Skeletal muscle satellite cell (primary cell): ENCODE measurements around the gene TMEM184C. TPM values are rescaled to one million over a fixed set of nuclear protein-coding genes. Genes with fewer than 3 reads are reported as not detected.

Experiments
- H3K27me3 ChIP-seq: 2 replicates; pipeline ENCODE4 v1.7.0; 2013; ENCODE audit warnings: low read length; ENCODE audit not compliant: control insufficient read depth, insufficient read depth
- H3K36me3 ChIP-seq: 2 replicates; pipeline ENCODE4 v1.7.0; 2013; ENCODE audit warnings: mild to moderate bottlenecking, control low read depth, low read length; ENCODE audit not compliant: insufficient read depth
- H3K4me1 ChIP-seq: 2 replicates; pipeline ENCODE4 v1.7.0; 2013; ENCODE audit warnings: low read length; ENCODE audit not compliant: control insufficient read depth, insufficient read depth
- H3K4me2 ChIP-seq: 2 replicates; pipeline ENCODE4 v1.7.0; 2013; ENCODE audit warnings: mild to moderate bottlenecking, low read length
- H3K4me3 ChIP-seq: 2 replicates; pipeline ENCODE4 v1.7.0; 2013; ENCODE audit warnings: low read length
- H3K9ac ChIP-seq: 2 replicates; pipeline ENCODE4 v1.7.0; 2013; ENCODE audit warnings: mild to moderate bottlenecking, low read depth, low read length, moderate library complexity
- H3K9me3 ChIP-seq: replicated peaks from 2 replicates; pipeline ENCODE4 v1.7.0; 2013; ENCODE audit warnings: mild to moderate bottlenecking, control low read depth, low read length
- total RNA-seq: library from RNA; depleted of rRNA; stranded (reverse); fragments of >200 nt; gene quantifications from 2 replicates; pipeline ENCODE4 v1.2.3, GENCODE V29; 2012; rRNA removed

The TMEM184C gene
- 33.0 and 39.8 TPM in 2 replicates for total RNA-seq

DNA sequence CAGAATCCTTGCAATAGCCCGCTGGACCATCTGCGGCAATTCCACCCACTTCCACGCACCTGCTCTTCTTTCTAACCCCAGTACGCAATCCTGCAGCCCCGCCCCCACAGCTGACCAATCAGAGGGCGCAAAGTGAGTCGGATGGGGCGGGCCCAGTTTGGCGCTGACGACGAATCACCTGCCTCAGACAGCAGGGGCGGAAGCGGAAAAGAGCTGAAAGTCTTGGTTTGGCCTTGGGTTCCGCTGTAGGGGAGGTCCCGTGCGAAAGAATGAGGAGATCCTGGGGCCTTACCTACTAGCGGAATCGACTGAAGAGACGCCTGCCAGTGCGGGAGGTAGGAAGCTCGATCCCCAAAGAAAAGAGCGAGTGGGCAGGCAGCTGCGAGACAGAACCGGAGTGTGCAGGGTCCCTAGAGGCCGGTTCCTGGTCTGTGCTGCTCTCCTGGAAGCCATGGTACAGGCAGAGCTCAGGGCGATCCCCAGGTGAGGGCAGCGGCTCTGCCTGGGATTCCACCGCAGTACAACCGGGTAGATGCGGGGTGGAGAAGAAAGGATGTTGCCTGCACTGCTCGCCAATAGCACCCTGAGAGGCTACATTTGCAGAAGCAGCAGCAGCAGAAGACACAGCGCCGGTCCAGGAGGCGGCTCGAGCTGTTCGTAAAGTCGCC lies at the start of gene TMEM184C:
TSS of gene TMEM184C (plus strand) at position 225 of the 668 bp plus-strand sequence. CDS start 560 bp downstream, outside the sequence.
- Histone ChIP-seq H3K27me3 (peaks cover 5% of the 10 kb centered on the region), H3K4me1 (peaks cover 24% of the 10 kb centered on the region), H3K9me3 (no peaks in the 10 kb centered on the region), H3K36me3 (peaks cover 4% of the 10 kb centered on the region), H3K9ac (peak within 1 kb of the TSS; percentile 90), H3K4me3 (peak within 1 kb of the TSS; percentile 90), H3K4me2 (peak within 1 kb of the TSS; percentile 94)

DNA sequence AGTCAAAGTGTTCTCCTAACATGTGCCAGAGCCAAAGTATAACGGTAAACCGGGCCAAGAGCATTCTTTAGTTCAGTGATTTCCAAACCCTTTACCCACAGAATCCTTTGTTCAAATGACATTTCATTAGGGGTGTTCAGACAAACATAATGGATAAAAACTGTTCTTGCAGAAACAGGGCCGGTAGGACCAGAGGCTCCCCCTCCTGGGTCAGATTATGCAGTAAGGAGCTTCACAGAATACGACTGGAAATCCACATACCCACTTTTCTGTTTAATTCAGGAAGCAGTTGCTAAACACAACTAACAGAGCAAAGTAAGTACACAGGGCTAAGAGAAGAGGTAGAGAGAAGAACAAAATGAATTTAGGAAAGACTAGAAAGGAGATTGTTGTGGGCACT lies 46.6 kb upstream of the TMEM184C start:
- Histone ChIP-seq H3K27me3 (no peaks in the 10 kb centered on the region), H3K4me1 (peaks cover 11% of the 10 kb centered on the region), H3K36me3 (no peaks in the 10 kb centered on the region), H3K9me3 (no peaks in the 10 kb centered on the region), H3K9ac (no peak overlapping the region), H3K4me3 (no peak overlapping the region), H3K4me2 (no peak overlapping the region)

DNA sequence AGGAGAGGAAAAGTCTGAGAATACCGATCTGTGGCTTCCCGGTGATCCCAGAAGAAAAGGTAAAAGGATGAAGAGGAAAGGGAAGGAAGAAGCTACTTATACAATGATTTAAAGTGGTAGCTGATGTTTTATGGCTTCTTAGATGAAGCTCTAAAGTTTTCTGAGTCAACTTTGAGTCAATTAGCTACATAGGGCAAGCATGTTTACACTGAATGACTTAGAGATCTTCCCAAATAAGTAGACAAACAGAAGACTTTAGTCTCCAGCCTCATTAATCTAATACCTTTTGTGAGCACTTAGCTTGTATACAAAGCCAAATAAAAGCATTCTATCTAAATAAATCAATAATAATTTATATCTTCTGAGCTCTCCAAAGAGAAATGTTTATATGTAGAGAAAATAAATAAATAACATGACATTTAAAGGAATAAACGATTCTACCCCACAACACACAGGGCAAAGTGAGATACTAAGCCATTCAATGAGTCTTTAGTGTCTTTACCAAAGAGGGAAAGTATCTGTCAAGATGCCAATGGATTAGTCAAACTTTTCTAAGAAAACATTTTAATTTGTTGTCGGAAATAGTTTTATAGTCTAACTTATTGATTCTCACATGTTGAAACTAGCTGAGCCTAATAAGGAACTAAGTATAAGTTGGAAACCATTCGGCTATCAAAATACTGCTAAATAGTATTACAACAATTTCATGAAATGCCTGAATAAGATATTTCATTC lies 46.0 kb upstream of the TMEM184C start:
- Histone ChIP-seq H3K4me1 (peaks cover 11% of the 10 kb centered on the region), H3K27me3 (no peaks in the 10 kb centered on the region), H3K4me2 (no peak overlapping the region), H3K36me3 (no peaks in the 10 kb centered on the region), H3K9ac (no peak overlapping the region), H3K4me3 (no peak overlapping the region), H3K9me3 (no peaks in the 10 kb centered on the region)

DNA sequence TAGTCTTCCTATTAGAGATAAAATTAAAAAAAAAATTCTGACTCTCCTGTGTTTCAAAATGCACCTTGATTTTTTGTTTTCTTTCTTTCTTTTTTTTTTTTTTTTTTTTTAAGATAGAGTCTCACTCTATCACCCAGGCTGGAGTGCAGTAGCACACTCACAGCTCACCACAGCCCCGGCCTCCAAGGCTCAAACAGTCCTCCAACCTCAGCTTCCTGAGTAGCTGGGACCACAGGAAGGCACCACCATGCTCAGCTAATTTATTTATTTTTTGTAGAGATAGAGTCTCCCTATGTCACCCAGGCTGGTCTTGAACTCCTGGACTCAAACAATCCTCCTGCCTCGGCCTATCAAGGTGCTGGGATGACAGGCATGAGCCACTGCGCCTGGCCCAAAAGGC lies 41.1 kb upstream of the TMEM184C start:
- Histone ChIP-seq H3K9me3 (no peaks in the 10 kb centered on the region), H3K4me1 (peaks cover 31% of the 10 kb centered on the region), H3K9ac (no peak overlapping the region), H3K36me3 (no peaks in the 10 kb centered on the region), H3K27me3 (no peaks in the 10 kb centered on the region), H3K4me3 (no peak overlapping the region), H3K4me2 (no peak overlapping the region)

DNA sequence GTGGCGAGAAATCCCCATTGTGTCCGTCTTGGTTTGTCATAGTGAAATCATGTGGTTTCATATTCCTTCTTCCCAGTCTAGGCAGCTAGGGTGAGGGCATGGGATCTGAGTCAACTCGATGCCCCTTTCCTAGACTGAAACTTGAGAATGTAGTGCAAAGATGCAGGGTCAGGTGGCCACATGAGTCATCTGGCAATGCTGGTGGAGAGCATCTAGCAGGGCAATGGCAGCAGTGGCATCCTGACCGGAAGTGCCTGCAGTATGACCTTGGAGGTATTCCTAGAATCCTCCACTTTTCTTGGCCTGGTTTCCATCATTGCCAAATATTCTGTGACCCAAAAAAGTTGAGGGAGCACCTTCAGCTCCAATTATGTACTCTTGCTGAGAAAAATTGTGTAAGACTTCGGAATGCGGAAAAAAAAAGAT lies 39.1 kb upstream of the TMEM184C start:
- H3K4me1 ChIP-seq = peaks cover 40% of the 10 kb centered on the region
- H3K9me3 ChIP-seq = no peaks in the 10 kb centered on the region
- no peaks in the 10 kb centered on the region for H3K36me3 ChIP-seq
- H3K27me3 ChIP-seq = no peaks in the 10 kb centered on the region
- H3K4me3 ChIP-seq = no peak overlapping the region
- H3K9ac ChIP-seq = peak overlapping the region; percentile 39
- peak overlapping the region; percentile 43 for H3K4me2 ChIP-seq

DNA sequence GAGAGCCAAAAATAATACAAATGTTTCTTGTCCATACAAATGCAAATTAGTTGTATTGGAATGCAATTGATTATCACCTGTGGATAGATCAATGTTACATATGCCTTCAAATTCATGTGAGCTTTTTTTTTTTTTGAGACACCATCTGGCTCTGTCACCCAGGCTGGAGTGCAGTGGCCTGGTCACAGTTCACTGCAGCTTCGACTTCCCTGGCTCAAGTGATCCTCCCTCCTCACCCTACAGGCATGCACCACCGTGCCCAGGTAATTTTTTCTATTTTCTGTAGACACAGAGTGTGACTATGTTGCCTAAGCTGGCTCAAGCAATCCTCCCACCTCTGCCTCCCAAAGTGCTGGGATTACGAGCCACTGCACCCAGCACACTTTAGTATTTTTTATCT lies 38.6 kb upstream of the TMEM184C start:
- no peak overlapping the region for H3K4me3 ChIP-seq
- H3K27me3 ChIP-seq = no peaks in the 10 kb centered on the region
- no peaks in the 10 kb centered on the region for H3K9me3 ChIP-seq
- H3K4me2 ChIP-seq = no peak overlapping the region
- peaks cover 40% of the 10 kb centered on the region for H3K4me1 ChIP-seq
- no peak overlapping the region for H3K9ac ChIP-seq
- H3K36me3 ChIP-seq = no peaks in the 10 kb centered on the region

DNA sequence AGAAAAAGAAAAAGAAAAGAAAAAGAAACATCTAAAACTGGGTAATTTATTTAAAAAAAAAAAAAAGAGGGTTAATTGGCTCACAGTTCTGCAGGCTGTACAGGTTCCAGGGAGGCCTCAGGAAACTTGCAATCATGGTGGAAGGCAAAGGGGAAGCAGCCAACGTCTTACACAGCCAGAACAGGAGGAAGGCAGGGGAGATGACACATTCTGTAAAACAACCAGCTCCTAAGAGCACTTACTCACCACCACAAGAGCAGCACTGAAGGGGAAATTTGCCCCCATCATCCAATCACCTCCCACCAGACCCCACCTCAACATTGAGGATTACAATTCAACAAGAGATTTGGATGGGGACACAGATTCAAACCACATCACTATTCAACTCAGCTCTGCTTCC lies 36.8 kb upstream of the TMEM184C start:
- Histone ChIP-seq H3K36me3 (no peaks in the 10 kb centered on the region), H3K9ac (no peak overlapping the region), H3K9me3 (no peaks in the 10 kb centered on the region), H3K27me3 (no peaks in the 10 kb centered on the region), H3K4me2 (no peak overlapping the region), H3K4me1 (peaks cover 40% of the 10 kb centered on the region), H3K4me3 (no peak overlapping the region)

DNA sequence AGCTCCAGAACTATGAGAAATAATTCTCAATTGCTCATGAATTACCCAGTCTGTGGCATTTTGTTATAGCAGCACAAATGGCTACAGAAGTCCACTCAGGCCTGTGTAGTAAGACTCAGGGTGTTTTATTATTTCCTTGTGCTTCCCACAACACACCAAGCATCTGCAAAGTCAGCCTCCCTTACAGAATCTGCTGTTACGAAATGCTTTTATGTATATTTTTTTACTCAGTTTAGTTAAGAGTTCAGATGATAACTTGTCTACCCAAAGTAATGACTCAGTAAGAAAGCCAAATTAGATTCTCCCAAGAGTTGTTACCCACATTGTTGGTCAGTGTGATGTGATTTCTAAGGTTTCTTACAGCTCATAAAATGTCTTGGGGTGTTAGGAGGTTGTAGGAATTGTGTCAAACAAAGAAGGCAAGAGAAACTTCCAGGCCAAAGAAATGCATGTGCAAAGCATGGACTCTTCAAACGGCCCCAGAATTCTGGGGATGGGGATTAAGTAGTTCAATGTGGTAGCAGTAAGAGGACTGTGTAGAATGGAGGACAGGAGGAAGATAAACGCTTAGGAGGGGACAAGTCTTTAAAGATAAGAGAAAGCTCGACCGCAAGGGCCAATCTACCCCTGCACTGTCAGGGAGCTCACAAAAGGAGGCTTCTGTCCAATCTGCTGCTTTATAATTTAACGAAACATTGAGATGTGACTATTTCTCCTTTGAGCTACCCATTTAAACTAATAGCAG lies 35.4 kb upstream of the TMEM184C start:
- Histone ChIP-seq H3K9ac (no peak overlapping the region), H3K36me3 (no peaks in the 10 kb centered on the region), H3K27me3 (no peaks in the 10 kb centered on the region), H3K4me2 (no peak overlapping the region), H3K4me1 (peaks cover 40% of the 10 kb centered on the region), H3K4me3 (no peak overlapping the region), H3K9me3 (no peaks in the 10 kb centered on the region)

DNA sequence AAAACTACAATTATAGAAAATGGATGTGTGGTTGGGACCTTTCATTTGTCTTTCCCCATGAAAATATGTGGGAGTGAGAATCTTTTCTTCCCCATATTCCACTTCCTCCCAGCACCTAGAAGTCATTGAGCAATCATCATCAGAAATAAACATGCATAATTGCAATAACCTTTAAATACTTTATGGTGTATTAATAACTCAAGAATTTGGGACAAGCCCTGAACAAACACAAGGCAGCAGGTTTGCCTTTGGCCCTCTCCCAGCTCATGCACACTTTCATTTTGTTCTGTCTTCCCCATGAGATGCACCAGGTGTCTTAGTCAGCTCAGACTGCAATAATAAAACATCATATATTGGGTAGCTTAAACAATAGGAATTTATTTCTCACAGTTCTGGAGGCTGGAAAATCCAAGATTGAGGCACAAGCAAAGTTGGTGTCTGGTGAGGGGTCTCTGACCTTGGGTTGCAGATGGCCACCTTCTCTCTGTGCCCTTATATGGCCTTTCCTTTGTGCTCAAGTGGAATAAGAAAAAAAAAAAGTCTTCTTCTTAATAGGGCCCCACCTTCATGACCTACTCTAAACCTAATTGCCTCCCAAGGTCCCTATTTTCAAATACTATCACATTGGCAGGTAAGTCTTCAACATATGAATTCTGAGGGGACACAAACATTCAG lies 34.7 kb upstream of the TMEM184C start:
- no peak overlapping the region for H3K4me3 ChIP-seq
- peaks cover 36% of the 10 kb centered on the region for H3K4me1 ChIP-seq
- no peaks in the 10 kb centered on the region for H3K27me3 ChIP-seq
- H3K4me2 ChIP-seq = no peak overlapping the region
- H3K9me3 ChIP-seq = no peaks in the 10 kb centered on the region
- no peak overlapping the region for H3K9ac ChIP-seq
- no peaks in the 10 kb centered on the region for H3K36me3 ChIP-seq

DNA sequence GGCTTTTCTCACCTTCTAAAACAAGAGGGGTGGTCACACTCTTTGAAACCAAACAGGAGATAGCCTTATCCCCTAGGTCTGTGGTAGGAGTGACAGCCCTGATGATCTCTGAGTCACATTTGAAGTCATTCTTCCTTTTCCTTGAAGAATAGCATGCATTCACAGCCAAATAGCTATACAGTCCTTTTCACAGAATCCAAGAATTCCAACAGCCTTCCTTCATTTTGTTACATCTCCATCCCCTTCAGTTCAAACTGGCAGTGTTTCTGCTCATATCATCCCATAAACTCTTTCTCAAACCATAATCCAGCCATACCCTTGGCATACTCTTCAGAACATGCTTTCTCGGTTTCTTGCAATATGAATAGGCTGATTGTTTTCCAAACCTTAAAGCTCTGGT lies 33.3 kb upstream of the TMEM184C start:
- H3K9ac ChIP-seq = no peak overlapping the region
- no peaks in the 10 kb centered on the region for H3K36me3 ChIP-seq
- H3K9me3 ChIP-seq = no peaks in the 10 kb centered on the region
- H3K27me3 ChIP-seq = no peaks in the 10 kb centered on the region
- peaks cover 24% of the 10 kb centered on the region for H3K4me1 ChIP-seq
- no peak overlapping the region for H3K4me3 ChIP-seq
- H3K4me2 ChIP-seq = no peak overlapping the region

DNA sequence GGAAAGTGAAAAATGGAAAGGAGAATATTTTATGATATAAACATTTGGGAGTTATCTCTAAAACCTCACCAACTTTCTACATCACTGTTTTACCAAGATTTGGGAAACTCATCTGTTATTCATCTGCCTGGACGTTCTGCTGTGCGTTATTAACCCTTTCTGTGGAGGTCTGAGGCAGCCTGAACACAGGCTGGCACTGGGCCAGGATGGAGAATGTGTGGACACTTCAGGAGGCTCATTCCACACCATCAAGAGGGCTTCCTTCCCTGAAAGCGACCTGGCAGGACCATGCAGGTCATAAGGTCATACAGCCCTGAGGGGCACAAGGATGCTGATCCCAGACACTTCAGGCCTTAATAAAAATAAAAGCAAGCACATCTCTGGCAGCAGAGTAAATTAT lies 31.2 kb upstream of the TMEM184C start:
- H3K4me2 ChIP-seq = no peak overlapping the region

More for the DNA sequence above, 31.2 kb upstream of the TMEM184C start:
- Histone ChIP-seq H3K4me1 (peaks cover 27% of the 10 kb centered on the region), H3K27me3 (no peaks in the 10 kb centered on the region), H3K4me3 (no peak overlapping the region), H3K36me3 (no peaks in the 10 kb centered on the region), H3K9ac (no peak overlapping the region), H3K9me3 (no peaks in the 10 kb centered on the region)
